ENCODE measurements around the gene MAP2K5.

GRCh38 chr15:67601073-67601472 lies 58.6 kb downstream of the MAP2K5 start:
- TF ChIP-seq CTCF (IDR thresholded peaks at IDR 0.05; ENCODE audit: insufficient read depth, low read depth, low read length) (no peak), EZH2 (IDR thresholded peaks at IDR 0.05; ENCODE audit: insufficient read depth, low read length) (no peak)

Measured in astrocyte (in vitro differentiated cells and primary cell).